Choroid plexus epithelial cell (primary cell): ENCODE data around the gene PKD1.

Source experiments
- DNase-seq: peaks from one replicate; pipeline ENCODE4 v3.0.0-alpha.2; 2010; ENCODE audit warnings: low read depth
- H3K4me3 ChIP-seq: 2 replicates; pipeline ENCODE4 v1.5.1; 2011; ENCODE audit warnings: low read depth, mild to moderate bottlenecking, control low read depth, low read length, moderate library complexity
- TF ChIP-seq, protein P1 (sequence below): conservative IDR thresholded peaks from 2 replicates; pipeline ENCODE4 v1.5.1; 2011; ENCODE audit warnings: low read depth, mild to moderate bottlenecking, control low read depth, inconsistent platforms, low read length, moderate library complexity

The PKD1 gene

DNA sequence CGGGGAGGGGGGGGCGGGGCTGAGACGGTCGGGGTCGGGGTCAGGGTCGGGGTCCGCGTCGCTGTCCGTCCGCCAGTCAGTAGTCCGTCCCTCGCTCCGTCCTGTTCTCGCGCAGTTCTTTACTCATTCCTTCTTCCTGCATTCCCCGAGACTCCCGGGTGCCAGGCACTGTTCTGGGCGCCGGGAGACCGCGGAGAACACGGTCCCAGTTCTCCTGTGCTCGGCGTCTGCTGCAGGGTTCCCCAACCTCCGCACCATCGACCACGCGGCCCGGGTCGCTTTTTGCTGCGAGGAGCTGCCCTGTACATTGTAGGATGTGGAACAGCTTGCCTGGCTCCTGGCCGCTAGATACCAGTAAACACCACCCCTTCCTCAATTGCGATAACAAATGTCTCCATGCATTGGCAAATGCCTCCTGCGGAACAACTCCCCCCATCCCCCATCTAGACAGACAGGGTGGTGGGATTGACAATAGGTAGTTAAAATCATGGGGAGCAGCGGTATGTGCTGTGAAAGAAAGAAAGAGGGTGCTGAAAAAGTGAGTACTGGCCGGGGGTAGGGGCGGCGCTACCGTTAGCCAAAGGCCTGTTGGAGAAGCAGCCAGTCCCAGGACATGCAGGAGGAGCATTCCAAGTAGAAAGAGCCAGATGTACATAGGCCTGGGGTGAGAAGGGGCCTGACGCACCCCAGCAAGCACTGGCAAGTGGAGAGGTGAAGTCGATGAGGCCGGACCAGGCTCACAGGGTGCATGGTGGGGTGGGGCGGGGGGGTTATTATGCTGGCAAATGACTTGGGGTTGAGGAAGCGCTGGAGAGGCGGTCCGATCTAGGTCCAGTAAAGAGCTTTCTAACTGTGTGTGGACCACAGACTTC is 20.5 kb upstream of the PKD1 start:
- peak overlapping the region; percentile 83 for H3K4me3 ChIP-seq
- TF ChIP-seq, protein P1, sequence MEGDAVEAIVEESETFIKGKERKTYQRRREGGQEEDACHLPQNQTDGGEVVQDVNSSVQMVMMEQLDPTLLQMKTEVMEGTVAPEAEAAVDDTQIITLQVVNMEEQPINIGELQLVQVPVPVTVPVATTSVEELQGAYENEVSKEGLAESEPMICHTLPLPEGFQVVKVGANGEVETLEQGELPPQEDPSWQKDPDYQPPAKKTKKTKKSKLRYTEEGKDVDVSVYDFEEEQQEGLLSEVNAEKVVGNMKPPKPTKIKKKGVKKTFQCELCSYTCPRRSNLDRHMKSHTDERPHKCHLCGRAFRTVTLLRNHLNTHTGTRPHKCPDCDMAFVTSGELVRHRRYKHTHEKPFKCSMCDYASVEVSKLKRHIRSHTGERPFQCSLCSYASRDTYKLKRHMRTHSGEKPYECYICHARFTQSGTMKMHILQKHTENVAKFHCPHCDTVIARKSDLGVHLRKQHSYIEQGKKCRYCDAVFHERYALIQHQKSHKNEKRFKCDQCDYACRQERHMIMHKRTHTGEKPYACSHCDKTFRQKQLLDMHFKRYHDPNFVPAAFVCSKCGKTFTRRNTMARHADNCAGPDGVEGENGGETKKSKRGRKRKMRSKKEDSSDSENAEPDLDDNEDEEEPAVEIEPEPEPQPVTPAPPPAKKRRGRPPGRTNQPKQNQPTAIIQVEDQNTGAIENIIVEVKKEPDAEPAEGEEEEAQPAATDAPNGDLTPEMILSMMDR: peak; percentile 4
- peak; percentile 77 for DNase-seq

DNA sequence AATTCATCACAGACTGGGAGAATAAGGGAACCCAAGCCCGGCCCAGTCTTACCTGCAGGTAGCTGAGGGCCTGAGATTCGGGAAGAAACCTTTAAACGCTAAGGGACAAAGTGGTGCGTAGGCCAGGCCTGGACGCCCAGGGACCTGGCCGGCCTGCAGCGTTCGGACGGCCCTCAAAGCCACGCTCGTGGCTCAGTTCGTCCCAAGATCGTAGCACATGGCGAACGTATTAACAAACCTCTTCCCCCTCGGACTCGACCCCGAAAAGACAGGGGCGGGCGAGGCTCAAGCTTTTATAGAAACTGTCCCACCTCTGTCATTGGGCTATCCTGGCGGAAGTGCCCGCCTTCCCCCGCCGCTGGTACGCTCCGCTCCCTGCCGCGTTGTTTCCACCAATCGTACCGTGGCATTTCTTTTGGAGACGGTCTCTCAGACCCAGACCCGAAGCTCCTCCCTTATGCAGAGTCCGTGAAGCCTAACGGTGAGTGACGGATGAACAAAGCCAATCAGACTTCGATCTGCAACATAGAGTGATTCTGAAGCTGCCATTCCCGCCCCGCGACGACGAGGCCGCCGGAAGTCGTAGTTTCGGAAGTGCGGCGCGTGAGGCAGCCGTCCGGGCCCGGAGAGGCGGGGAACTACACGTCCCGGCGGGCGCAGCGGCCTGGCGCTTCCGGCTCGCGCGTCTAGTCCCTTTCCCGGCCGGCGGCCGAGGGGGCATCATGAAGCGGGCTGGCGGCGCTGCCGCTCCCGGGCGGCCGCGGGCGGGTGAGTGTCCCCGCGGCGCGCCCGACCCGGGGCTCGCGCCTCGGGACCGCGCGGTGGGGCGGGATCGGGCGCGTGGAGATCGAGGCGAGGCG is 19.6 kb upstream of the PKD1 start, which contains the start of gene TRAF7:
TSS of gene TRAF7 (plus strand) at position 692 of the 860 bp plus-strand sequence. CDS start 8,139 bp downstream, outside the sequence.
- TF ChIP-seq, protein P1: no peak
- H3K4me3 ChIP-seq: peak within 1 kb of the TSS; percentile 97
- peak; percentile 100 for DNase-seq

GRCh38 chr16:2154533-2155090 is 18.9 kb upstream of the PKD1 start:
- H3K4me3 ChIP-seq: peak overlapping the region; percentile 97
- DNase-seq: no peak
- TF ChIP-seq, protein P1: no peak

DNA sequence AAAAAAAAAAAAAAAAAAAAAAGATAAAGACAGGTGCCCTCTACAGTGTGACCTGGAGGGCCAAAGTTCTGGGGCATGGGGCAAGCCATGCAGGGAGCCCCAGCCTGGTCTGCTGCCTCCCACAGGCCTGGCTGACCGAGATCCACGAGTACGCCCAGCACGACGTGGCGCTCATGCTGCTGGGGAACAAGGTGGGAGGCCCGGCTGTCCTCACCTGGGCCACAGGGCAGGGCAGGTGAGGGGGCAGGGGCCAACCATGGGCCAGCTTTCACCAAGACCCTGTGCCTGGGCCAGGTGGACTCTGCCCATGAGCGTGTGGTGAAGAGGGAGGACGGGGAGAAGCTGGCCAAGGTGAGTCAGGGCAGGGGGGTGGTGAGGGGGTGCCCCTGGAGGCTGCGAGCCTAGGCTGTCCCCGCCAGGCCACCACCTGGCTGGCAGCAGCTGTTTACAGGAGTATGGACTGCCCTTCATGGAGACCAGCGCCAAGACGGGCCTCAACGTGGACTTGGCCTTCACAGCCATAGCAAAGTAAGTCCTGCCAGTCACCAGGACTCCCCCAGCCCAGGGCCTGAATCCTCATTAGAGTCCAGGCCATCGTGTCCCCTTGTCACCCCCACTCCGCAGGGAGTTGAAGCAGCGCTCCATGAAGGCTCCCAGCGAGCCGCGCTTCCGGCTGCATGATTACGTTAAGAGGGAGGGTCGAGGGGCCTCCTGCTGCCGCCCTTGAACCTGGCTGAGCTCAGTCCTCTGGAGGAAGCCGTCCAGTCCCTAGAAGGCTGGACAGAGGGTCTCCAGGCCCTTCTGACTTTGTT is 17.2 kb upstream of the PKD1 start:
- peak overlapping the region; percentile 97 for H3K4me3 ChIP-seq
- no peak for DNase-seq
- TF ChIP-seq, protein P1: peak; percentile 6

GRCh38 chr16:2151188-2152091 is 15.7 kb upstream of the PKD1 start:
- no peak overlapping the region for H3K4me3 ChIP-seq
- TF ChIP-seq, protein P1: no peak
- no peak for DNase-seq
